Activated T-helper 1 cell treated with anti-CD3 and anti-CD28 coated beads, Interleukin-2, amount 50 U/mL, for 16 hours (primary cell): ENCODE data around the gene CDH4.

Experiments
- DNase-seq, 2 donors: peaks; one replicate each; pipeline ENCODE4 v3.0.0-alpha.2; 2020; ENCODE audit warnings: low read depth in 1 of 2, low spot score in 1 of 2

The CDH4 gene

DNA sequence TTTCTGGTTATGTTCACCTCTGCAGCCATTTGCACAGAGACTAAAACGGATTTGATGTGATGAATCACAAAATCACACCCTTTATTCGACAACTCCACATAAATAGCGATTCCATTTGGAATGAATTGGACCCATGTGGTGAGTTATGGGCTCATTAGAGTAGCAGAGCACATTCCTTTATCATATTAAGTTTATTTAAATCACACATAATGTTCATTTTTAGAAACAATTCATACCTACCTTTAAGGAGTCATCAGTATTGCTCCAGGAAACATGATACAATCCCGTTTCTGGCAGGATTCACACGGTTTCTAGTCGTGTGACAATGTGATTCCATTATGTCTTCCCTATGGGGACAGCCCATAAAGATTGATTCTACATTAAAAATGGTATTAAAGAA, 303.5 kb downstream of the CDH4 start:
- DNase-seq, result no peak

DNA sequence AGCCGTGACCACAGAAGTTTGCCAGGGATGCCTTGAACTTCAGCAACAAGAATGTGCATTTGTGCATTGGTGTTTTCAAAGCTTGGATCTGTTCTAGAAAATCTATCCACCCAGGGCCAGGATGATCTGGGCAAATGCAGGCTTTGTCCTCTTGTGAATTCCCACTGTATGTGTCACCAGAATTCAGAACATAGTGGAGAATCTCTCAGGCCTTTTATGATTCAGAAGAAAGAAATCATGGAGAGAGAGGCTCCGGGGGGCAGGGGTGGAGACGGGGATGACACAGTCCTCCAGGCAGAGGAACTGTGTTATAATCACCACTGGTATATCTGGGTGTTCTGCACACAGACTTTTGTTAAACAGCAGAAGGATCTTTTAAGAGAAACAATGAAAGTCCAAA, 304.1 kb downstream of the CDH4 start:
- DNase-seq, result no peak

DNA sequence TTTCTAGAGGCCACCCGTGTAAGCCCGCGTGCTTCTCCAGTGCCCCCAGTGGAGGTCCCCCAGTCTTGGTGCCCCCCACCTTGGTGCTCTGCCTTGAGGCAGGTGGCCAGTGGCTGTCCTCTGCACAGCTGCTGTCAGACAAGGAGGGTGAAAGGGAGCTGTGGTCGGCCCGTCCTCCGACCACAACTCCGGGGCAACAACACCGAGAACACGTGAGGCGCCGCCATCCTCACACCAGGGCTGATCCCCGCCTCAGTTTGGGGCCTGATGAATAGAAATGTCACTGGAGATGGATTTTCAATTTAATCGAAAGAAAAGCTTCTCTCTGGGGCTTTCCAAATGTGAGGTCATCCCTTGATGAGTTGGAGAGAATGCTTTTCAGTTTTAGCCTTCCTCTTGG, 304.6 kb downstream of the CDH4 start:
- no peak for DNase-seq

DNA sequence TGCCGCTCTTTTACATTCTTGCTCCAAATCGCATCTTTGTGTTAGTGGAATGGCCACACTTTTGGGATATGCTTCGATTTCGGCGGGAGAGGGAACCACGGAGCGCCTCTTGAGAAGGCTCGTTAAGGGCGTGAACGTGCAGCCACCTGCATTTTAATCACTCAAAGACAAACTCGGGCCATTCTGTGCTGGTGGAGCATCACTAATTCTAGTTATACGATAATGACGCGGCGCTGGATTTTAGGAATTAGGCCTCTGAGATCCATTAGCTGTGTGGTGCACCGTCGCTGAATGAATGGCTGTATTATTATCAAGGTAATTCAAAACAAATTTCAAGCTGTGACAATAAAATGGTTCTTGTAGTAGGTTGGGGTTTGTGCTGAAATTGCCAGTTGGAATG, 305.6 kb downstream of the CDH4 start:
- DNase-seq, result no peak

DNA sequence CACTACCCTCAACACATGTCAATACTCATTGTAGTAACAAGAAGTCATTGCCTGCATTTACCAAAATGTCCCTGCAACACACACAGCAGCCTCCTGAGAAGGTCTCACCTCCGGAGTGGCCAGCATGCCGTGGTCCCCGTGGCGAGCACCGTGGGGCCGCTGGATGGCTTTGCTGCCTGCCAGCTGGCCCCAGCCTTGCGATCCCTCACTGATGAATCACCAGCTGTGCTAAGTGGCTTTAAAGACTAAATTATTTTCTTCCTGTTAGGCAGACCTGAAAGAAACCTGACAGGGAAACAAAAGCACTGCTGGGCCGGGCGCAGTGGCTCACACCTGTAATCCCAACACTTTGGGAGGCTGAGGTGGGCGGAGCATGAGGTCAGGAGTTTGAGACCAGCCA, 306.7 kb downstream of the CDH4 start:
- DNase-seq, result no peak

DNA sequence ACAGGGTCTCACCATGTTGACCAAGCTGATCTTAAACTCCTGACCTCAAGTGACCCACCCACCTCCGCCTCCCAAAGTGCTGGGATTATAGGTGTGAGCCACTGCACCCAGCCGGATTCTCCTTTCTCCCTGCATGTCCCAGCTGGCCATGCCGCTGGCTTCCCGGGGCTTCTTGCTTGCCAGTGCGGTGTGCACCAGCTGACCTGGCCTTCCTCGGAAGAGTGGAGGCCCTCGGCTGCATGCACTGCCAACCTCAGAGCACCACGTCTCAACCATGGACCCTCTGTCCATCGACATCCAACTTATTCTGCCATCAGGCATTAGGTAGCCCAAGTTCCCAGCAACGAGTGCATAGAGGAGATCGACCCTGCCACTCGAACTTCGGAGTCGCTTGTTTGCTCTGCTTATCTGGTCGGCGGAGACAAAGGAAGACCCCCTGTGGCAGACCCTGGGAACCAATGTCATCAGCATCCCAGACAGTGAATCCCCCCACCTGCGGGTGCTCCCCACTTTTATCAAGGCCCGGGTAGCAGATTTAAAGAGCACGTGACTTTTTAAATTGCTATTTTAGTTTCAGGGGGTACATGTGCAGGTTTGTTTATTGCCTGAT, 307.8 kb downstream of the CDH4 start:
- DNase-seq, result no peak

DNA sequence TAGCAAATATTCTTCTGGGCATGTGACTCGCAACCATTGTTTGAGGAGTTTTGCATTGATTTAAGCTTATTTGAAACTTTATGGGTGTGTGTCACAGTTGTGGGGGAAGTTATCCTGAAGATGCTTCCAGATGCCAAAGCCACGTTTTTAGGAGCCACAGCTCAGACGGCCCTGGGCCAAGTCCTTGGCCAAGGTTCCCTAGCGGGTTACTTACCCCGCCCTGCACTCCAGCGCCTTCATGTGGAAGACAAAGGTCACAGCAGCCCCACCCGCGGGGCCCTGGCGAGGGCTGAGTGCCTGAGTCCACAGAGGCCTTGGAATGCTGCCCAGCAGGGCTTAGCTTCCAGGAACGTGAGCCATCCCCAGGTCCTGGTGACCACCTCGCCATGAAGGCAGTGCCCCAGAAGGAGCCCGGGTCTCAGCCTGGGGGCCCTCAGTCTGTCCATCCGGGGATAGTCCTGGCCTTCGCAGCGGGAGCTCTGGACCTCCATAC, 308.3 kb downstream of the CDH4 start:
- no peak for DNase-seq

DNA sequence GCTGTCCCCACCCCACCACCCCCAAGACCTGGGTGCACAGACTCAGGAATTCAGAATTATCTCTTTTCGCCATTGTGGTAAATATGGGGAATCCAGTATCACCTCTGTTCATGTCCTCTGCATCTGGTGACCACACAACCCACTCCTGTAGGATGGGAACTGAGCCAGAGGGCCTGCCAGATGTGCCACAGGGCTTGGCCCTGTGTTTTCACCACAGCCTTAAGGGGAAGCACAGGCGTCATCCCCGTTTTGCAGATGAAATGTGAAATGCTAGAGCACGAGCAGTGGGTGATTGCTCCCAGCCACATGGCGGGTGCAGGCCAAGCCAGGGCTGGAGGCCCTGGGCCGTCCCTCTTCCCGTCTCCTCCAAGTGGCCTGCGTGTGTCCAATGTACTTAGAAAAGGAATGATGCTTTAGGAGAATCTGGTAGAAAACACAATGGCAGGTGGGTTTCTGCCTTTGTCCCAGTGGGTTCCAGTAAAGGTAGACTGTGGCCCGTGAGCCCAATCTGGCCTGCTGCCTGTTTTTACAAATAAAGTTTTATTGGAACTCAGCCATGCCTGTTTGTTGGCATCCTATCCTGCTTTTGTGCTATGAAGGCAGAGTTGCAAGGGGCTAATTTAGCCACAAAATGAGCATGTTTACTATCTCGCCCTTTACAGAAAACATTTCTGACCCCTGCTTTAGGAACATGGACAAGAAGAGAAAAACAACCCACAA, 309.2 kb downstream of the CDH4 start:
- DNase-seq, result no peak

DNA sequence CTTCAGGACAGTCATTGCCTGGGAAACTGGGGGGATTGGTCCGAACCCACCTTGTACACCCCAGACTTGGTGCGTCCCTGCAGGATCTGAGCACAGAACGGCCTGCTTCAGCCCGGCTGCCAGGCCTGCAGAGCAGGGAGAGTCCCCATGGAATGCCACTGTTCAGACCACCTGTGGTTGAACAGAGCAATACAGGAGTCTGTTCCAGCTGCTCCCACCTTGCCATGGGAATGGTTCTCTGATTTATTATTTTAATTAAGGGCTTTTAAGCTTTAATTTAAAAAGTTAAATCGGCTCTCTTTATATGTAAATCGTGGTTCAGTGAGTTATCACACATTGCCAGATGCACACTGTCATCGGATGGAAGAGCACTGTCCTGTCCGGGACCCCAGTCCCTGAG, 310.4 kb downstream of the CDH4 start:
- DNase-seq, result no peak

DNA sequence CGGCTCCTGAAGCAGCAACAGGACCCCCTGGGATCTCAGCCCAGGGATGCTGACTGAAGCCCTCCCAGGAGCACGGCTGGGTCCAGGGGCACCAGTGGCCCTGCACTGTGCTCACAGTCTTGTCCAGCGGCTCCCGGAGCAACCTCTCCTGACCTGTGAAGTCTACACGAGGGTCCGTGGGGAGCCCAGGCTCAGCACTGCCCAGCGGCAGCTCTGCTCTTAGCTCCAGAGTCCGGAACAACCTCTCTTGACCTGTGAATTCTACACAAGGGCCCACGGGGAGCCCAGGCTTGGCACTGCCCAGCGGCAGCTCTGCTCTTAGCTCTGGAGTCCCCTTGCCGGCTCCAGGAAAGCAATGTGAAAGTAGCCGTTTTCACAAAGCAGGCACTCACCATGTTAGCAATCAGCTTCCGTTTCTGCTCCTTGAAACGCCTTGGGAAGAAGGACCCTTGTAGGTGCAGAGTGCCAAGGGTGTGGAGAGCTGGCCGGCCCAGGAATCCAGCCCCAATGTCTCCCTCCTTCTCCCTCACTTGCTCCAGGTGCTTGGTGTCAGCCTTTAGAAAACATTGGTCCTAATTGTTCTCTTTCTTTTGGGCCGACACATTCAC, 310.9 kb downstream of the CDH4 start:
- no peak for DNase-seq

DNA sequence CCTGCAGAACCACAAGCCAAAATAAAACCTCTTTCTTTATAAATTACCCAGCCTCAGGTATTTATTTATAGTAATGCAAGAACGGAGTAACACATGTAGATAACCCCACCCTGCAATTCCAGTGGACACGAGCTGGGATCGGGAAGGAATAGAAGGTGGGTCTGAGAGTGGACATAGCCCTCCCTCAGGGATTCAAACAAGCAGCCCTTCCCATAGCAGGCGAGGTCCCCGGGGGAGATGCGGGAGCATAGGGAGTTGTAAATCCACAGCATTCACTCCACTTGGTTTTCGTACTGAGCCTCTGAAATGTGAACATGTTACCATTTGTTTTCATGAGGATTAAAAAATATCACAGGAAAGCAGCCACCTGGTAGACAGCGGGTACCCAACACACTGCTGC, 312.6 kb downstream of the CDH4 start:
- DNase-seq, result no peak

DNA sequence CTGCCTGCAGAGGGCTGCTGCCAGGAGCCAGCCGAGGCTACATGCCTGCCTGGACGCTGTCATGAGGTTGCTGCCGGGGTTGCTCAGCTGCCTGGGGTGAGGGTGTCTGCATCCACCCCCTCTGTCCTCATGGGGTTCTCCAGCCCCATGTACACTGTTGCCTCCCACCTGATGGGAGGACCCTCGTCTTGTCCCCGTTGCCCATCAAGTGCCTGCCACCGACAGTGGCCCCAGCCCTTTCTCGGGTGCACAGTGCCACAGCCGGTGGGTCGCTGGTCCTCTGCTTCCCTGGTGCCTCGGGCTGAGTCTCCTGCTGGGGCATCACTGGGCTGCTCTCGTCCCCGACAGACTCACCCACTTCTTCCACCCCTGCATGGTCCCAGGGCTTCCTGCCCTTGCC, 313.7 kb downstream of the CDH4 start:
- DNase-seq, result no peak

DNA sequence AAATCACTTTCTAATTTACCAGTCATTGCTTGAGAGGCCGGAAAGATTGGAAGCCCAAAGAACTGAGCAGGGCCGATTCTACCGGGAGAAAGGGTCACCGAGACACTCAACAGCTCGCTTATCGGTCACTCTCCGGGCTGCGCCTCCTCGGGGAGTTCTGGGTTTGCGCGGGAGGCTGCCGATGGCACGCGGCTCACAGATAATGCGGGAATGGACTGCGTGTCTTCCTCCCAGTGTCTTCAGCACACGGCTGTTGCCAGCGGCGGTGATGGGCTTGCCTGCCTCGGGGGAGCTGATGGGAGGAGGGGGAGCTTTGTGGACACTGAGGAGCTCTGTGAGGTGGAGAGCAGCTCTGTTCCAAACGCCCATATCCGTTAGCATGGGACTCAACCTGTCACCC, 314.6 kb downstream of the CDH4 start:
- DNase-seq, result no peak

DNA sequence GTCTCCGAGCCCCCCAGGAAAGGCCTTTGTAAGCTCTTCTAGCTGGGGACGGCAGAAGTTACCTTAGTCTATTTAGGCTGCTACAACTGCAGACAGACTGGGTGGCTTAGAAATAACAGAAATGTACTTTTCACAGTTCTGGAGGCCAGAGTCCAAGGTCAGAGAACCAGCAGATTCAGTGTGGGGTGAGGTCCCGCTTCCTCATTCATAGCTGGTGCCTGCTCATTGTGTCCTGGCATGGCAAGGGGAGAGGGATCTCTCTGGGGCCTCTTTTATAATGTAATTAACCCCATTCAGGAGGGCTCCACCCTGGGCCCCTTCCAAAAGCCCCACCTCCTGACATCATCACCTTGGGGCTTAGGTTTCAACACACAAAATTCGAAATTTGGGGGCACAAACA, 315.1 kb downstream of the CDH4 start:
- no peak for DNase-seq

DNA sequence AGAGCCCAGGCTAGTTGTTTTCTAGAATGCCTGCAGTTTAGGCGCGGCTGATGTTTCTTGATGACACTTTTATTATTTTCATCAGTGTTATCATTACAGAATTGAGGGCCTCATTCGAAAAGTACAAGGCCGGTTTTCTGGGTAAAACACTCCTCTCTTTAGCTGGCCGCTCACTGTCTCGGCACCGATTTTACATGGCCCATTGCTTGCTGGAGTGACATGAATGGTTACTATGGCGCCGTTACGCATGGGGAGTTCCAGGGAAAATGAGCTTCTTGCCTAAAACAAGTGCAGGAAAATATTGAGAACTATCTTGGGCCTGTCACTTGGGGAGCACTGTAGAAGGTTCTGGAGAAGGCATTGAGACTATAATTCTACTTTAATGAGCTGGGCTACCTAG, 317.8 kb downstream of the CDH4 start:
- DNase-seq, result no peak

DNA sequence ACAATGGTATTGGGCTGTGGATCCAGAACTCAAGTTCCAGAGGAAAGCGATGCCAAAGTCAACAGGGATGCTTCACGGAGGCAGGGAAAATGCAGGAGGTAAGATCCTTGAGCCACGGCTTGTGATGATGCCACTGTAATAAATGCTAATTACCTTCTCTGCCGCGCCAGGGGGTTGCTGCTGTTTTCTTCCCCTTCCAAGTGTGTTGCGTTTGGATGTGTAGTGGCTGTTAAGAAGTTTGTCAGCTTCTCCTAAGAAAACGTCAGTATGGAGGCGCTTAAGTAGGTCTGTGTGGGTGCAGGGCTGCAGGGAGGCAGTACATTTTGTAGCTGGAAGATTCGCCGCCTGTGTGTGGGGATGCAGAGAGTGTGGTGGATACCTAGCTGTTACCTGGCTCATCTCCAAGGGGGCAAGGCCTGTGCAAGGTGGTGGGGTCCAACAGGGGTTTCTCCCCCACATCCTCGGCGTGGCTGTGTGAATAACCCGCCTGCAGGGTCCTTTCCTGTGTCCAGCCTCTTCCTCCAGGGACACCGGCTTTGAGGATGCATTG, 318.7 kb downstream of the CDH4 start:
- no peak for DNase-seq

DNA sequence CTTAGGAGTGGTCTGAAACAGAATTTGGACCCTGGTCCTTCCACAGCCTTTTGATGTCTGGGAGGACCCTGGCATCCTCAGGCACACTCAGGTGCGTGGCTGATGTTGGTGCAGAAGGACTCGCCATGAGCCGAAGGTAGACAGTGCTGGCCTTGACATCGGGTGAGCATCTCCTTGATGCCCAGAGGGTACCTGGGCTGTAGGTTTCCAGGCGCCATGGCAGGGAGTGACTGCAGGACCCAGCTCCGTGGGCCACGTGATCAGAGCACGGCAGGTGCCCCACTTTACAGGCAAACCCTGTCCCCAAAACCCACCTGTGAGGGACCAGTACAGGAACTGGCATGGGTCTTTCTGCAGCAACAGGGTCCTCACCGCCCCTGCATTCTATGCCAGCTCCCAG, 319.2 kb downstream of the CDH4 start:
- no peak for DNase-seq

DNA sequence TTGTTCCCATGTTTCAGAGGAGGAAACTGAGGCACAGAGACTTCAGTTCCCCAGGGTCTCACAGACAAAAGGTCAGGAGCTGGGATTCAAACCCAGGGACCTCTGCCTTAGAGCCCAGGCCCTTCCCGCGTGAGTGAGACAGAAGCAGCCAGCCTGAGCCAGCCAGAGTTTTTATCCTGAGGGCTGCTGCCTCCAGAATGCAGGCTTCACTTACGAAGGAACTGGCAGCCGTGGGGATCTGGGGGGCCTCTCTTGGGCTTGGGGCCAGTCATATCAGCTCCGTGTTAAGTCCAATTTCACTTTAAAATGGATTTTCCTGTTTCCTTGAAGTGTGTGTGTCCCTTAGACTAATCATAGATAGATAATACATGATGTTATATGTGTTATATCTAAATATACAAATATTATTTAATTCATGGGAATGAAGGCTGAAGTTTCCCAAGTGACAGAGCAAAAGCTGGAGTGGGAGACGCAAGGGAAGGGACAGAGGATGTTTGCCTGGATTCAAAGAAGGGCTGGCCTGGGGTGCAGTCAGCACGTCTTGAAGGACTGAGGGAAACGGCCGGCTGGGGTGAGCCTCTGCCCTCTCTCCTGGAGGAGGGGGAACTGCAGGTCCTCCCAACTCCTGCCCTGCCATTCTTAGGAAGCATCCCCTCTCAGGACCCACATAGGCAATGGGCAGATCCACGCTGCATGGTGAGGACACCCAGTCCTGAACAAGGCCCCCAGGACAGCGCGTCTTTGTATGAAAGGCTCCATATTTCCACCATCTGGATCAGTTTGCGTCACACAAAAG, 320.1 kb downstream of the CDH4 start:
- DNase-seq, result no peak

DNA sequence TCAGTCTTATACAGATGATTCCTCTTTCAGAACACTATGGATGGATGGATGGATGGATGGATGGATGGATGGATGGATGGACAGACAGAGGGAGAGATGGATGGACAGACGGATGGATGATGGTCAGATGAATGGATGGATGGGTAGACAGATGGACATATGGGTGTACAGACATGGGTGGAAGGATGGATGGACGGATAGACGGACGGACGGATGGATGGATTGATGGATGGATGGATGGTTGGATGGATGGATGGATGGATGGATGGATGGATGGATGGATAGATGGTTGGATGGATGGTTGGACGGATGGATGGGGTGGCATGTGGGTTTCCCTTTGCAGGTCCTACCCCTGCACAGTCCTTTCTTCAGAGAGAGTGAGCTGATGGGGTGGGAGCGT, 320.7 kb downstream of the CDH4 start:
- DNase-seq, result no peak

DNA sequence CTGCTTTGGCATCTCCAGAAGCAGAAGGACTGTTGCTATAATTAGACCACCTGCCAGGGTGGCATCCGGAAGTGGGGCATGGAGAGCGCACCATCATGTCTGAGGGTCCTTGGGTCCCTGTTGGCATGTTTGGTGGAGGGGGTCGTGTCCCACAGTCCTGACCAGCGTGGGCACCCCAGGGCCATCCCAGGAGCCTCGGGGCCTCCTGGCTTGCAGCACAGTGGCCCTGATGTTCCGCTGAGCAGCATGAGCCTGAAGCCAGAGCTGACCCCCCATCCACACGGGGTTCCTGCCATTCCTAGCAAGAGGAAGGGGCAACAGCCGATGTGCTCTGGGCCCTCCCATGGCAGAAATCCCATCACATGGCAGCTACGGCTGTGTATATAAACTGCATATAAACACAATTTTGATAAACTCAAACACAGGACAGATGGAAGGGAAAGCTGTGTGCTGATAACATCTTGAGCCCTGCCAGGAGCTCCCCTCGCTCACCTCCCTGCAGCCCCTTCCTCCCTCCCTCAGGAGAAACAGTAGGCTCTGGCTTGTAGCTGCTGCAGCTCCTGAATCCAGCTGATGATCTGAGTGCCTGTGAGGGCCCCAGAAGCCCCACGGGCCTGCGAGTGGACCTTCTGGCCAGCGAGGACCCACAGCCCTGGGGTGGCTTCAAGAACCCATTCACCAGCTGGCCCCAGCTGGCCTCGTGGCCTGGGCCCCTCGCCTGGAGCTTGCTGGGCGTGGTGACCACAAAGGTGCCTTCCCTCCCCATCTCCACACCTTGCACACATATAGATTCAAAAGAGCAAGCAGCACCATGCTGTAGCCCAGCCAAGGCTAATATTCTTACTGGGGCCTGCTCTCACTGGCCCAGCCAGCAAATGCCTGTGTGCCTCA, 321.6 kb downstream of the CDH4 start:
- no peak for DNase-seq
